NCI-H1436 treated with DMSO at 0.1 percent for 48 hours (cell line): ENCODE data around the gene ILKAP.

Experiments used
- DNase-seq: peaks from one replicate; lab custom pipeline; 2025; lab: John Stamatoyannopoulos, UW

ILKAP gene

DNA sequence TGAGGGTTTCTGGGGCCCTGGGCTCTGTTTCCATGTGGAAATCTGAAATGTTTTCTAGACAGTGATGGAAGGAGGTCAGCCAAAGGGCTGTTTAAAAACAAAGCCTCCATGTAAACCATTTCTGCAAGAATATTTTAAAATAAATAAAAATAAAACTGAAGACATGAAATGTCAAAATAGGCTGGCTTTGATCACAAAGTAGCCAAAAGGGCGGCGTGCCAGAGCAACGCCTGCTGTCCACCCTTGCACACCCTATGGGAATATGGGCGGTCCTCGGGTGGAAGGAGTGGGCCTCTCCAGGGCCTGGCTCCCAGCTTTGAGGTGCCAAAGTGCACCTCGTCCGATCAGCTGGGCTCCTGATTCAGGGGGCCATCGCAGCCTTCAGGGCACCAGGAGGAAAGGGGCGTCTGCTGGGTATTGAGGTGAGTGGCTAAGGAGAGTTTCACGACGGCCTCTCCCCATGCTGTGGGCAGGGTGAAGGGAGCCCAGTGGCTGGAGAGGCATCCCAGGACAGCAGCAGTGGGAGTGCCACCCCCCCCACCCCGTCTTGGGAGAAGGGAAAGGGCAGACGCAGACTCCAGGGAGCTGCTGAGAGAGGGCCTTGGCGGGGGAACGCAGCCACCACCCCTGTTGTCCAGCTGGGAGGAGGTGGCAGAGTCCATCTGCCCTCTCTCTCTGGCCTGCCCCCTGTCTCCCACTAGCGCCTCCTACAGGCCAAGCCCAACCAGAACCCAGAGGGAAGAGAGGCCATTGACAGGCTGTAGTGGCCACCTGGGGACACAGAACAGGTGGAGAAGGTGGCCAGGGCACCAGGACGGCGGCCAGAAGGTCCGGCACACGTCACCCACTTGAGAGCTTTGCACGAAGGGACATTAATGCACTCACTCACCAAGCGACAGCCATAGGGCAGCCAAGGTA, 50.5 kb downstream of the ILKAP start:
- DNase-seq = no peak

DNA sequence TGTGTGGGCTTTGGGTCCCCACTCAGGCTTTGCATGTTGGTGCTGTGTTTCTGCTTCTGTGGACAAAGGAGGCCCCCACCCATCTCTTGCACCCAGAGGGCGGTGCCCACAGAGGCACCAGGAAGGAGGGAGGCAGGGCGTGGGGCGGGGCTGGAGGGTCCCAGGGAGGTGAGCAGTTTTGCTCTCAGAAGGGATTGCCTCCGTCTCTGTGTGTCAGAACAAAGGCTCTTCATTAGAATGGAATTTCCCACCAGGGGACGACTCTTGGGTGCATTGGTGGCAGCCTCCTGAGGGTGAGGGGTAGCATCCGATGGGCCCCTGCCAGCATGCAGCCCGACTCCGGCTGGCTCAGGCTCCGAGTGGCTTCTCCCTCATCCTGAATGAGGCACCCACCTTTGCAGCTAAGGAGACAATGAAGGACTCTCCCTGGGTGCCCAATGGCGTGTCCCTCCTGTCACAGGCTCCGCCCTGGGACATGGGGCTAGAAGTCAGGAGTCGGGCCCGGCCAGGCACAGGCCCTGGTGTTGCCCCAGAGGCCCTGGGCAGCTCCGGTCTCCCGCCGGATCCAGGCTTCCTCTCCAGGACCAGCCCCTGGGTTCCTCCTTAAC, 51.8 kb downstream of the ILKAP start:
- no peak for DNase-seq

DNA sequence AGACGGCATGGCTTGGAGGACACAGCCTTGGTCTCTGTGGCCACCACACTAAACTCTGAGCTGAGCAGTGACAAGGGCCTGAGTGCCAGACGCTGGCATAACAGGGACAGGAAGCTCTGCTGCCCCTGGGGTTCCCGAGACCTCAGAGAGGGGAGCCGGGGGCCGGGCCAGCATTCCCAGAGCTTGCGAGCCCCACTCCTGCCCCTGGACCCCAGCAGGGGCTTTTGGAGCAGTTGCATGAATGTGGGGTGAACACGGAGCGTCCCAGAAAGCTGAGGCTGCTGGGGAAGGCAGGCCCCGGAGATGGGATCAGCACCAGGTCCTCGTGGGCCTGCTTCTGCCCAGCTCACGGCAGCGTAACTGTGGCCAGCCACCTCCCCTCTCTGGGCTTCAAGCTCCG, 52.3 kb downstream of the ILKAP start:
- DNase-seq = no peak

DNA sequence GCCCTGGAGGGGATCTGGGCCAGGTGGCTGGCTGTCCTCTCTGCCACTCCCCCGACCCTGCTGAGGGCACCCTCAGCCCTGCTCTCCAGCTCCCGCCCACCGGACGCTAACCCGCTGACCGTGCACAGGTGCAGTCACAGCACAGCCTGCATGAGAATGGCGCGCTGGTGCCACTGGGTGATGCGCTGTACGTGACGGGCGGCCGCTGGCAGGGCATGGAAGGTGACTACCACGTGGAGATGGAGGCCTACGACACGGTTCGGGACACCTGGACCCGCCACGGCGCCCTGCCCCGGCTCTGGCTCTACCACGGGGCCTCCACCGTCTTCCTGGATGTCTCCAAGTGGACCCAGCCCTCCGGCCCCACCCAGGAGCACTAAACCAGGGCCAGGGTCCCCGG, 52.8 kb downstream of the ILKAP start:
- DNase-seq = no peak

DNA sequence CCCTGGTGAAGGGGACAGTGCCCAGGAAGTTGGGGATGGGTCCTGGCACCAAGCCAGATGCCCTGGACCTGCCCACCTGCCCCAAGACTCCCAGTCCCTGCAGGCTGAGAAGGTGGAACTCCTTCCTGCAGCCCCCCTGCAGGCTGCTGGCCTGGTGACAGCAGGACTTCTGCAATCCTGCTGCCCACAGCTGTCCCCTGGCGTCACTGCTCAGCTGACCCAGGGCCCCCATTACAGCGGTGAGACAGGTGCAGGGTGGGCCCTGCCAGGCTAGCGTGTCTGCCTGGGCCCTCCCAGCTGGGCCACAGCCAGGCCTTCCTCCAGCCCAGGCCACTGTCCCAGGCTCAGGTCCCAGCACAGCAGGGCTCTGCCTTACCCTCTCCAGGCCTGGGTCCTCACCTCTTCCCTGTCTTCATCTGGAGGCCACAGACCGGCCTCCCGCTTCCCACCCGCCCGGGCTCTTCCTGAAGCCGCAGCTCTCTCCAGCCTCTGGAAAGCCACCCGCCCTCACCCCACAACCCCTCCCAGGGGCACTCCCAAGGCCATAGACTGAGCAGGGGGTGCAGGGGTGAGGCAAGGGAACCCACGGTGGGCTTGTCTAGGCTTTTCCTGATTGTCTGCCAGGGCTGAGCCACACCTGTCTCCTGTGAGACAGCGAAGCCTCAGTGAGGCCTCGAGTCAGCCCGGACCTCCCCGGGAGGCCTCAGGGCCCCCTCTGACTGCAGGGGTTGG, 53.5 kb downstream of the ILKAP start:
- DNase-seq = no peak

DNA sequence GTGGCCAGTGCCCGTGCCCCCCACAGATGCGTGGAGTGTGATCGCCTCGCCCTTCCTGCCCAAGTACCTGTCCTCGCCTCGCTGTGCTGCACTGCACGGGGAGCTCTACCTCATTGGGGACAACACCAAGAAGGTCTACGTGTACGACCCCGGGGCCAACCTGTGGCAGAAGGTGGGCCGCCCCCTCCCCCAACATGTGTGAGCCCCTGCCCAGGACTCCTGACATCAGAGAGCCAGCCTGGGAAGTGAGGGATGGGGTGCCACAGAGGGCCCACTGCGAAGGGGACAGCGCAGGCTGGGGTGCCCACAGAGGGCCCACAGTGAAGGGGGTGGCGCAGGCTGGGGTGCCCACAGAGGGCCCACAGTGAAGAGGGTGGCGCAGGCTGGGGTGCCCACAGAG, 54.5 kb downstream of the ILKAP start:
- no peak for DNase-seq

DNA sequence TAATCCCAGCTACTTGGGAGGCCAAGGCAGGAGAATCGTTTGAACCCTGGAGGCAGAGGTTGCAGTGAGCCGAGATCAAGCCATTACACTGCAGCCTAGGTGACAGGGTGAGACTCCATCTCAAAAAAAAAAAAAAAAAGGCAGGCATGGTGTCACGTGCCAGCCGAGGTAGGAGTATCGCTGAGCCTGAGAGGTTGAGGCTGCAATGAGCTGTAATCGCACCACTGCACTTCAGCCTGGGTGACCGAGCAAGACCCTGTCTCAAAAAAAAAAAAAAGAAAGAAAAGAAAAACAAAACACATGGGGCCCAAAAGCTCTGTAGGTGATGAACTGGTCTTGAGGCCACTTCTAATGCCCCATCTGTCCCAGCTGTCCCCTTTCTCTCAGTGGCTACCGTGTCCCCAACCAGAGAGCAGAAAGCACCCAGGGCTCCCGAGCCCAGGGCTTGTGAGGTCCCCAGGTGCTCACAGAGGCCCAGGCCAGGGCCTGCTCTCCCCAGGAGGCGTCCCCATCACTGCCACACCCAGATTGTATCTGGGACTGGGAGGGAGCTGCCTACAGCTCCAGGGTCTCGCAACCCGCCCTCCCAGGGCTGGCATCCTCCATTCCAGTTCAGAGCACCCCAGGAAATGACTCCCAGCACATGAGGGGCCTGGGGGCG, 56.5 kb downstream of the ILKAP start:
- no peak for DNase-seq

DNA sequence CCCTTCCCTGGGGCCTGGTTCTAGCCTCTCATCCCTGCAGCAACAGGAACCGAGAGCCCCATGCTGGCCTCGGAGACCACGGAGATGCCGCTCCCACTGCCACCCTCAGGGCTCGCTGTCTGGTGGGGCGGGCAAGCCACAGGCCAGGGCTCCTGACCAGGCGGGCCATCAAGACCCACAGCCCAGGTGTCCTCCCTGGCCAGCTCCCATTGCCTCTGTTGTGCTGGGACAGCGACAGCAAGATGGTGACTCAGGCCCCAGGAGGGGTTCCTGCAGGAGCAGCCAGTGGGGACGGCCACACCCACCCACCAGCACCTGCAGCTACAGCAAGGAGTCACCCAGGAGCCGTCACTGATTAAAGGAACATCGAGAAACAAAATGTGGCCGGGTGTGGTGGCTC, 57.6 kb downstream of the ILKAP start:
- no peak for DNase-seq

DNA sequence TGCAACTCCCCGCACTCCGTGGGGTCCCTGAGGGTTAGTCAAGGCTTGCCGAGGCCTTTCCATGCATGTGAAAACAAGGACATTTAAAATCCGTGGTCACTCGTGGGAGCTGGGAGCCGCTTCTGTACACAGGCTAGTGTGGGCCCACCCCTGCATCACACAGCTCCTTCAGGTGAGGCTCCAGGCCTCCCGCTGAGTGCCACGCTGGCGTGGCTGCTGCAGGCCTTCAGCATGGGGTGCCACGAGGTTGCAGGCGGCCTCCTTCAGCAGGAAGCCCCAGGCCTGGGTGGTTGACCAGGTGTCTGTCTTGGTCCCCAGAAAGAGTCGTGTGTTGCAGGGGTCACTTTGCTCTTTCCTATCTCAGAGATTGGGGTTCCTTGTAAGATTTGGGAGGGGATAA, 58.4 kb downstream of the ILKAP start:
- no peak for DNase-seq

DNA sequence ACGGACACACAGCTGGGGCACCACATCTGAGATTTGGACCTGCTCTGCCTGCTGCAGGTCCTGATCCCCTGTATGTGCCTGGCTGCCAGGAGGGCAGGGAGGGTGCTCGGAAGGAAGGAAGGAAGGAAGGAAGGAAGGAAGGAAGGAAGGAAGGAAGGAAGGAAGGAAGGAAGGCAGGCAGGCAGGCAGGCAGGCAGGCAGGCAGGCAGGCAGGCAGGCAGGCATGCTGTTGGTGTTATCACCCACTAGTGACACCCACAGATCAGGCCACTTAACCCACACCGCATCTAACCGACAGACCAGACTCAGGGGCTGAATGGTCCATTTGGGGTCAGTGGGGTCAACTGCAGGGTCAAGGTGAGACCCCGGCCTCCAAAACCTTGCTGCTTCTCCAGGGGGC, 59.2 kb downstream of the ILKAP start:
- DNase-seq = no peak

DNA sequence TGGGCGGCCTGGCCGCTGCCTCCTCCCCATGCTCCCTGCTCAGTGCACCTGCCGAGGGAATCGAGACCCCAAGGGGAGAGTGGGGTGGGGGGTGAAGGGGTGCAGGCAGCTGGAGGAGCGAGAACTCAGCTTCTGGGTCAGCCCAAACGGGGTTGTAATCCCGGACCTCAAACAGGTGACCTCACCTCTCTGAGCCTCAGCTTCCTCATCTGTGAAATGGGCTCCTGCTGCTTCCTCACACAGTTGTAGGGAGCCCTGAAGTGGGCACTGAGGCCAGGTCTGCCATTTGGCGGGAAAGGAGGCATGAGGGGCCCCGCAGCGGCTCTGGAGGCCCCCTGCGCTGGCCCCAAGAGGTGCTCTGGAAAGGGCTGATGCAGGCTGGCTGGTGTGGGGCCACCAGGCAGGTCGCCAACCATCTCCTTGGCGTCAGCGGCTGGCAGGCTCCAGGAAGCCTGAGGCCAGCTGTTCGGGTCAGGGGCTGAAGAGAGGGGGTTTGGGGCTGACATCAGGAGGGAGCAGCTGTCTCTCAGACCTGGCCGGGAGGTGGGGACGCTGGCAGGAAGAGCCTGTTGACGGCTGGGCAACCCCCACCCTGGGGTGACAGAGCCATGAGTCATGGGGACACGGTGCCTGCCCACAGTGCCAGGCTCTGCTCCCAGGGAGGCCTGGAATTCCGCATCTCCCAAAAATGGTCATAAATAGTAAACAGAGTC, 60.1 kb downstream of the ILKAP start:
- DNase-seq = no peak

DNA sequence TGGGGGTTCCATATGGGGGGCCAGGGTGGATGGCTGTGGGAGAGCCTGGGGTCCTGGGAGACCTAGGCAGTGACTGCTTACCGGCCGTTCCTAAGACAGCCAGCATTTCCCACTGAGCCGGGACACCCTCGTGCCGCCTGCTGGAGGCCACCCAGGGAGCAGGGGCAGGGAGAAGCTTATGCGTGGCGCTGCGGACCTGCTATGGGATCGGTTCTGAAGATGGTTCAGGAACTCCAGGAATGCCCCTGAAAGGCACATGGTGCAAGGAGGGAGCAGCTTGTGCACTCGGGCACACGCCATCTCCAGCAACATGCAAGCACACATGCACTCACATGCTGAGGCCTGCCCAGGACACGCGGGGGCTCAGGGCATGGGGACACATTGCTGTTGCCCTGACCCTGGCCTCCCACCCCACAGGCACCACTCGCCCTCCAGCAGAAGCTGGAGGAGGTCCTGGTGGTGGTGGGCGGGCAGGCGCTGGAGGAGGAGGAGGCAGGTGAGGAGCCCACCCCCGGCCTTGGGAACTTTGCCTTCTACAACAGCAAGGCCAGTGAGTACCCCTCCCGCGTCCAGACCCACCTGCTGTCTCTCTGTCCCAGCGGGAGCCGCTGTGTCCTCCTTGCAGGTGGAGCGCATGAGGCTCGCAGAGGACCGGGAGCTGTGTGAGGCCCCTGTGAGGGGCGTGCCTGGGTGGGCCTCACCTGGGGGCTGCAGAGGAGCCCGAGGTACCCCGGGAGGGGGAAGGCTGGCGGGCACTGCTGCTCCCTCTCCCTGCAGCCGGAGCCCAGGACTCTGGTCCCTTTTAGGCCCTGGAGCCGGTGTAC, 60.9 kb downstream of the ILKAP start:
- DNase-seq = no peak

DNA sequence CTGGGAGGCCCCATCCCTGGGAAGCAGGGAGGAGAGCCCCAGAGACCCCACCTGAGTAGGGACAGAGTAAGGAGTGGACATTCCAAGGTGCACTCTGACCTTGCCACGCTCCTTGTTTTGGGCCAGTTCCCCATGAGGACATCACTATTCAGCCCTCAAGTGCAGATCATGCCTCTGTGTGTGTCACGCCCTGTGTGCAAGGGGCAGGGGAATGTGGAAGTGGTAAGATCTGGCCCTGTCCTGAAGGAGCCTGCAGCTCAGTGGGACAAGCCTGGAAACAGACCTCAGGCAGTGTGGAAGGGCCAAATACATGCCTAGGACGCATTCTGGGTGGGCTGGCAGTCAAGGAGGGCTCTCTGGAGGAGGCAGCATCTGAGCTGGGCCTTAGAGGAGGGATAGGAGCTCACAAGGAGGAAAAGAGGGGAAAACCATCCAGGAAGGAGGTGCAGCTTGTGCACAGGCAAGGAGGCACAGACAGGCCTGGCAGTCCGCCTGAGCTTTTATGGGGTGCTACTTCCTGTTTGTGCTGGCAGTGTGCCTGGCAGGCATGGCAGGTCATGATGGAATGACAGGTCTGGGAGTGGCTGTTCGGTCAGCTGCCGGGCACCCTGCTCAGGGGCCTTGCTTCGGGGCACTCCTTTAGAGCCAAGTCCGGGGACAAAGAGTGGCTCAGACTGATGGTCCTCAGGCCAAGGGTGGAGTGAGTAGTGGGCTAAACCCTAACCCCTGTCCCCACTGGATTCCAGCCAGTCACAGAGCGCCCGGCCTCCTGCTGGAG, 61.8 kb downstream of the ILKAP start:
- DNase-seq = no peak

DNA sequence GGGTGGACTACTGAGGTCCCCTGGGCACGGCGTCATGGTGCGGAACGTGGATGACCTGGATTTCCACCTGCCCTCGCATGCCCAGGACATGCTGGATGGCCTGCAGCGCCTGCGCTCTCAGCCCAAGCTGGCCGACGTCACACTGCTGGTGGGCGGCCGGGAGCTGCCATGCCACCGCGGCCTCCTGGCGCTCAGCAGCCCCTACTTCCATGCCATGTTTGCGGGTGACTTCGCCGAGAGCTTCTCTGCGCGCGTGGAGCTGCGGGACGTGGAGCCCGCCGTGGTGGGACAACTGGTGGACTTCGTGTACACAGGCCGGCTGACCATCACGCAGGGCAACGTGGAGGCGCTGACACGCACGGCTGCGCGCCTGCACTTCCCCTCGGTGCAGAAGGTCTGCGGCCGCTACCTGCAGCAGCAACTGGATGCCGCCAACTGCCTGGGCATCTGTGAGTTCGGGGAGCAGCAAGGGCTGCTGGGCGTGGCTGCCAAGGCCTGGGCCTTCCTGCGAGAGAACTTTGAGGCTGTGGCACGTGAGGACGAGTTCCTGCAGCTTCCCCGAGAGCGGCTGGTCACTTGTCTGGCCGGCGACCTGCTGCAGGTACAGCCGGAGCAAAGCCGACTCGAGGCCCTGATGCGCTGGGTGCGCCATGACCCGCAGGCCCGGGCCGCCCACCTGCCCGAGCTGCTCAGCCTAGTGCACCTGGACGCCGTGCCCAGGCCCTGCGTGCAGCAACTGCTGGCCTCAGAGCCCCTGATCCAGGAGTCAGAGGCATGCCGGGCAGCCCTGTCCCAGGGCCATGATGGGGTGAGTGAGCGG, 62.6 kb downstream of the ILKAP start:
- no peak for DNase-seq

DNA sequence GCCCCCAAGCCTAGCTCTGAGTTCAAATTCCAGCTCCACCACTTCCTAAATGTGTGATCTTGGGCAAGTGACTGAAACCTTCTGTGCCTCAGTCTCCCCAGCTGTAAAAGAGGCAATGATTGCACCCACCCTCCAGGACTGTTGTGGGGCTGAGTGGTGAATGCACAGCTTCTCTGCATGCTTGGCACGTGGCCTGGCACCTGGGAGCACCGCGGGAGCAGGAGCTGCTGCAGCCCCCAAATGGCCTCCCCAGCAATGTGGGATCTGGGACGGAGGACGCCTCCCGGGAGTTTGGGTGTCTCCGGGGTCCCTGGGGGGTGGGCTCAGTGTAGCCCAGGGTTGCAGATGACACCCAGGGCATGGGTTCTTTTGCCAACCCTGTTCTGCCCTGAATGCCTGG, 63.5 kb downstream of the ILKAP start:
- no peak for DNase-seq

DNA sequence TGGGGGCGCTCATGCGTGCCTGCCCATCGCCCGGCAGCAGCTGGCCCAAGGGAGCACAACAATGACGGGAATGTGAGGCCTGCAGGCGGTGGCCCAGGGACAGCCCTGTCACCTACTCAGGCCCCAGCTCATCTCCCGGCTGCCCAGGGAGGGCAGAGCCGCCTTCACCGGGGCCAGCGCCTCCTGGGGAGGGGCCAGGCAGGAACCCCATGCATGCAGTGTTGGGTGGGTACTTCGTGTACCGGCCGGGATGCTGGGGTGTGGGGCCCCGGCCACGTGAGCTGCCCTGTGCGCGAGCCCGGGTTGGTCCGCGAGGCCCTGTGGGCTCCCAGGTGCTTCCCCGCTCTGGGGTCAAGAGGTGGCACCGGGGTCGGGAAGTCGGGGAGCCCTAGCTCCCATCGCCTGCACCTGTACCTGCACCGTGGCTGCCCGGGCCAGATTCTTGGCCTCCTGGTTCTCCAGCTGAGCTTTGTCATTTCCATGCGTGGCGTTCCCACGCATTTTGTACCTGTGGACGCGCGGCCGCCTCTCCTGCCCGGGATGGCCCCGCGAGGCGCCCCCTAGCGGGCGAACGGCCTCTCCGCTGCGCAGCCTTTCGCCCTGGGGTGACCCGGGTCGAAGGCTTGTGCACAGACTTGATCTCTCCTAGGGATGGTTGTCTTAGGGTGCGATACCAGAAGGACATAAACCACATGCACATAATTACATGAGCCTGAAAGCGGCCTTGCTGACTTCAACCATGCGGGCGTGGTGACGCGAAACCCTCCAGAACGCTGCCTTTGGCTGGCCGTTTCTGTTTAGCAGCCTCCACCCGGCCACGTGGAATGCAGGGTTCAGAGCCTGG, 64.1 kb downstream of the ILKAP start:
- no peak for DNase-seq

DNA sequence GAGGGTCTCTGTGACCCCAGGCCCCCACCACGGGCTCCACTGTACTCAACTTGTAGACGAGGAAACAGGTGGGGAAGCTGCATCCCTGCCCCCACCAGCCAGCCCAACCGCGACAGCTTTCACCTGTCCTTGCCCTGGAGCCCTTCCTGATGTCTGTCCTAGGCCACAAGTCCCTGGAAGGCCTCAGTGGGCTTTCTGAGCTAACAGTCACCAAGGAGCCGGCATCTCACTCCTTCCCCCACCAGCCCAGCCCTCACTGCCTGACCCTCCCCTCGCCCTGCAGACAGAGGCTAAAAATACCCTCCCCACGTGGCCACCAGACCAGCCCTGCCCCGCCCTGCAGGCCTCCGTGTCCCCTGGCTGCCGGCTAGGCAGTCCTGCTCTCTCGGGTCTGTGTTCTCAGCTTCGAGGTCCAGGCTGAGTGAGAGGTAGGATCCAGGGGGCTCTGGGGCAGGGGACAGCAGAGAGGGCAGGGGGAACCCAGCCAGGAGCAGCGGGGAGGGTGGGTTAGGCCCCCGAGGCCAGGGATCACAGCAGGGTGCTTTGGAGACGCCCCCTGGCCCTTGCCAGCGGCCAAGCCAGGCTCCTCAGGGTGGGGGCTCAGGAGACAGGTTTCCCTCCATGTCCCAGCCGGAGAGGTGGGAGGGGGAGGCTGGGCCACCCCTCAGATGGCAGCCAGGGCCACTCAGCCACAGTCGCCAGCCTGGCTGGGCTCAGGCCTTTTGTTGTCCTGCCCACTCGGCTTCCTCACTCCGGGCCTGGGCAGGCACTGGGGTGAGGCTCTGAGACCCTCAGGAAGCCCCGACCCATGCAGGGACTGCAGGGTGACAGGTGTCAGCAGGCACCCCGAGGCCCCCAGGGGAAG, 64.9 kb downstream of the ILKAP start, which contains the start of gene KLHL30:
Gene KLHL30, plus strand, starts transcription at position 338 of the 865 bp plus-strand sequence. CDS start 2,087 bp downstream, outside the sequence.
- DNase-seq = no peak
